IMR-90 (cell line): ENCODE measurements around the gene EXOSC1. TPM values are rescaled to one million over a fixed set of nuclear protein-coding genes. Genes with fewer than 3 reads are reported as not detected.

Experiments used
- ATAC-seq: fragments of 200-7000 bp; cut with Tn5 transposase; 2 replicates; pipeline ENCODE4 v1.9.1; 2020; ENCODE audit warnings: low read depth, mild to moderate bottlenecking, moderate library complexity
- BruUV-seq: library from RNA; stranded (reverse); fragments of 400-500 nt; replicated peaks from 2 replicates; lab custom pipeline; 2021; lab: Mats Ljungman, UMichigan
- CTCF ChIA-PET: fragments of 300-600 bp; formaldehyde crosslinking; extraction: SDS; loops from one replicate; lab custom pipeline; 2021; ENCODE audit warnings: antibody characterized with exemption; lab: Yijun Ruan, JAX
- POLR2A ChIA-PET: fragments of 300-600 bp; sonication (Branson Sonifier 250); formaldehyde crosslinking; loops from one replicate; lab custom pipeline; 2022; ENCODE audit warnings: antibody characterized with exemption; ENCODE audit not compliant: unreplicated experiment; lab: Charles Lee
- DNase-seq: peaks from one replicate; pipeline ENCODE4 v3.0.0; 2013
- H2AFZ ChIP-seq: replicated peaks from 2 replicates; pipeline ENCODE3; 2013; ENCODE audit warnings: low read length, mild to moderate bottlenecking; ENCODE audit not compliant: poor library complexity
- H2AK5ac ChIP-seq: 2 replicates; pipeline ENCODE4 v1.6.1; 2013; ENCODE audit warnings: low read depth, low read length, inconsistent platforms
- H2AK9ac ChIP-seq: replicated peaks from 2 replicates; pipeline ENCODE3; 2013; ENCODE audit warnings: mild to moderate bottlenecking, low read depth, low read length, moderate library complexity; ENCODE audit not compliant: poor library complexity
- H2BK120ac ChIP-seq: 2 replicates; pipeline ENCODE4 v1.6.1; 2013; ENCODE audit warnings: low read depth, low read length, inconsistent platforms
- H2BK15ac ChIP-seq: 3 replicates; pipeline ENCODE4 v1.6.1; 2013; ENCODE audit warnings: low read depth, low read length, inconsistent platforms
- H2BK20ac ChIP-seq: 2 replicates; pipeline ENCODE4 v1.6.1; 2013; ENCODE audit warnings: low read depth, mild to moderate bottlenecking, inconsistent platforms, low read length, moderate library complexity
- H2BK5ac ChIP-seq: 2 replicates; pipeline ENCODE4 v1.6.1; 2013; ENCODE audit warnings: mild to moderate bottlenecking, low read depth, low read length, inconsistent platforms; ENCODE audit not compliant: poor library complexity, severe bottlenecking
- H3K14ac ChIP-seq: replicated peaks from 2 replicates; pipeline ENCODE4 v1.6.1; 2013; ENCODE audit warnings: low read depth, low read length, inconsistent platforms
- H3K18ac ChIP-seq: 2 replicates; pipeline ENCODE4 v1.6.1; 2013; ENCODE audit warnings: low read depth, low read length, control low read depth
- H3K23ac ChIP-seq: 2 replicates; pipeline ENCODE4 v1.6.1; 2013; ENCODE audit warnings: low read depth, low read length, inconsistent platforms
- H3K27ac ChIP-seq: 2 replicates; pipeline ENCODE4 v1.5.1; 2013; ENCODE audit warnings: mild to moderate bottlenecking, control low read depth, low read length; ENCODE audit not compliant: insufficient read depth
- H3K27me3 ChIP-seq: 2 replicates; pipeline ENCODE4 v1.6.1; 2013; ENCODE audit warnings: low read length; ENCODE audit not compliant: control insufficient read depth, insufficient read depth
- H3K36me3 ChIP-seq: 2 replicates; pipeline ENCODE4 v1.6.1; 2013; ENCODE audit warnings: low read length, mixed read lengths; ENCODE audit not compliant: control insufficient read depth, insufficient read depth
- H3K4ac ChIP-seq: 2 replicates; pipeline ENCODE4 v1.6.1; 2013; ENCODE audit warnings: low read depth, low read length, inconsistent platforms
- H3K4me1 ChIP-seq: 2 replicates; pipeline ENCODE4 v1.6.1; 2013; ENCODE audit warnings: low read length, mixed read lengths; ENCODE audit not compliant: control insufficient read depth, insufficient read depth
- H3K4me2 ChIP-seq: 2 replicates; pipeline ENCODE4 v1.6.1; 2013; ENCODE audit warnings: low read depth, mild to moderate bottlenecking, control low read depth, low read length, moderate library complexity
- H3K4me3 ChIP-seq: 2 replicates; pipeline ENCODE4 v1.5.1; 2013; ENCODE audit warnings: low read depth, mild to moderate bottlenecking, control low read depth, low read length, moderate library complexity; ENCODE audit not compliant: insufficient read depth
- H3K56ac ChIP-seq: 2 replicates; pipeline ENCODE4 v1.6.1; 2013; ENCODE audit warnings: low read length, inconsistent platforms; ENCODE audit not compliant: insufficient read depth; ENCODE audit errors: extremely low read depth
- H3K79me1 ChIP-seq, 2 experiments: 2 replicates each; pipeline ENCODE4 v1.6.1; 2013; ENCODE audit warnings: low read length in 2 of 2, inconsistent platforms in 1 of 2, low read depth in 1 of 2
- H3K9ac ChIP-seq: 2 replicates; pipeline ENCODE4 v1.6.1; 2013; ENCODE audit warnings: low read depth, low read length, control low read depth
- H3K9me1 ChIP-seq: 2 replicates; pipeline ENCODE4 v1.6.1; 2013; ENCODE audit warnings: low read length, inconsistent platforms; ENCODE audit not compliant: insufficient read depth
- H3K9me3 ChIP-seq: 2 replicates; pipeline ENCODE4 v1.6.1; 2013; ENCODE audit warnings: low read length; ENCODE audit not compliant: control insufficient read depth, insufficient read depth
- H4K20me1 ChIP-seq: 2 replicates; pipeline ENCODE4 v1.6.1; 2013; ENCODE audit warnings: low read length, inconsistent platforms; ENCODE audit not compliant: insufficient read depth
- H4K5ac ChIP-seq: 2 replicates; pipeline ENCODE4 v1.6.1; 2013; ENCODE audit warnings: mild to moderate bottlenecking, low read depth, low read length, control low read depth
- H4K8ac ChIP-seq, 2 experiments: 2 replicates each; pipeline ENCODE4 v1.6.1; 2013; ENCODE audit warnings: low read depth in 2 of 2, low read length in 2 of 2, control low read depth in 1 of 2, inconsistent platforms in 1 of 2
- H4K91ac ChIP-seq: 2 replicates; pipeline ENCODE4 v1.6.1; 2013; ENCODE audit warnings: low read depth, low read length, inconsistent platforms; ENCODE audit not compliant: insufficient read depth
- BHLHE40 ChIP-seq: fragments of 150-350 bp; IDR thresholded peaks from 2 replicates; pipeline ENCODE4 v1.6.1; 2016; ENCODE audit warnings: mild to moderate bottlenecking, low read depth, low read length
- CEBPB ChIP-seq: IDR thresholded peaks from 2 replicates; pipeline ENCODE4 v1.6.1; 2012; ENCODE audit warnings: low read depth, low read length, improper control_type of control experiment
- CHD1 ChIP-seq: IDR thresholded peaks from 2 replicates; pipeline ENCODE4 v1.6.1; 2012; ENCODE audit warnings: low read depth, low read length, improper control_type of control experiment
- FOS ChIP-seq: fragments of 150-350 bp; IDR thresholded peaks from 2 replicates; pipeline ENCODE4 v1.6.1; 2016; ENCODE audit warnings: low read depth, low read length
- MAFK ChIP-seq: IDR thresholded peaks from 2 replicates; pipeline ENCODE4 v1.6.1; 2012; ENCODE audit warnings: low read depth, low read length, improper control_type of control experiment
- MAZ ChIP-seq: IDR thresholded peaks from 2 replicates; pipeline ENCODE4 v1.6.1; 2012; ENCODE audit warnings: low read depth, mild to moderate bottlenecking, low read length, improper control_type of control experiment, moderate library complexity, borderline replicate concordance
- MXI1 ChIP-seq: IDR thresholded peaks from 2 replicates; pipeline ENCODE4 v1.6.1; 2012; ENCODE audit warnings: low read depth, mild to moderate bottlenecking, low read length, moderate library complexity, borderline replicate concordance
- NFE2L2 ChIP-seq: fragments of 150-350 bp; IDR thresholded peaks from 2 replicates; pipeline ENCODE4 v1.6.1; 2016; ENCODE audit warnings: low read depth, mild to moderate bottlenecking, low read length
- POLR2A ChIP-seq: IDR thresholded peaks from 2 replicates; pipeline ENCODE4 v1.6.1; 2012; ENCODE audit warnings: mild to moderate bottlenecking, low read depth, low read length
- RAD21 ChIP-seq: IDR thresholded peaks from 2 replicates; pipeline ENCODE4 v1.6.1; 2012; ENCODE audit warnings: low read length, improper control_type of control experiment
- RCOR1 ChIP-seq: IDR thresholded peaks from 2 replicates; pipeline ENCODE4 v1.6.1; 2012; ENCODE audit warnings: mild to moderate bottlenecking, low read length, improper control_type of control experiment; ENCODE audit not compliant: insufficient replicate concordance
- RFX5 ChIP-seq: IDR thresholded peaks from 2 replicates; pipeline ENCODE4 v1.8.0; 2012; ENCODE audit warnings: low read depth, mild to moderate bottlenecking, low read length, moderate library complexity
- SMC3 ChIP-seq: fragments of 150-350 bp; IDR thresholded peaks from 2 replicates; pipeline ENCODE4 v1.6.1; 2016; ENCODE audit warnings: low read depth, mild to moderate bottlenecking, antibody characterized with exemption, low read length, moderate library complexity
- WGBS, 2 experiments: methylation state at CpG; one replicate each; pipeline versions ENCODE4 v1.1.5 to v1.1.7; 2013; ENCODE audit warnings: missing lambda C conversion rate in 2 of 2; ENCODE audit not compliant: insufficient read length in 1 of 2; ENCODE audit errors: extremely low coverage in 2 of 2; 5-methylcytosine and 5-hydroxymethylcytosine counted together
- dilution Hi-C: fragments of 300-500 bp; cut with HindIII; formaldehyde crosslinking; loops from one replicate; pipeline ENCODE4 v1.14.3; 2018; ENCODE audit warnings: low sequenced_read_pairs; ENCODE audit not compliant: unreplicated experiment
- in situ Hi-C: fragments of 300-500 bp; cut with MboI; formaldehyde crosslinking; loops from 3 replicates; pipeline ENCODE4 v1.14.3; 2019; ENCODE audit warnings: low sequenced_read_pairs, inconsistent platforms, mixed read lengths
- intact Hi-C: fragments of 100-400 bp; cut with micrococcal nuclease; formaldehyde crosslinking; loops from 2 replicates; pipeline ENCODE4 v1.10.0; 2022
- polyA plus RNA-seq, 3 experiments: library from polyadenylated mRNA; depleted of rRNA; stranded (reverse); fragments of >200 nt; gene quantifications; 2 replicates each; pipeline ENCODE4 v1.2.3, GENCODE V29; 2012; ENCODE audit warnings: low replicate concordance in 1 of 3
- total RNA-seq: library from RNA; depleted of rRNA; stranded (reverse); fragments of >200 nt; gene quantifications from 2 replicates; pipeline ENCODE4 v1.2.3, GENCODE V29; 2012
- TF ChIP-seq, protein P1 (sequence below): fragments of 150-350 bp; IDR thresholded peaks from 2 replicates; pipeline ENCODE4 v1.6.1; 2016; ENCODE audit warnings: low read depth, mild to moderate bottlenecking, low read length, moderate library complexity, borderline replicate concordance
- TF ChIP-seq, protein P2 (sequence below): fragments of 150-350 bp; IDR thresholded peaks from 2 replicates; pipeline ENCODE4 v1.6.1; 2017; ENCODE audit warnings: mild to moderate bottlenecking, antibody characterized with exemption, low read length, low read depth
- TF ChIP-seq, protein P3 (sequence below): conservative IDR thresholded peaks from 2 replicates; pipeline ENCODE4 v1.5.1; 2012; ENCODE audit warnings: mild to moderate bottlenecking, low read depth, low read length, improper control_type of control experiment

EXOSC1 gene
- total and polyA plus RNA-seq, 2 of the 4 experiments (the other 2 are of a cell fraction), result 49.7 to 51.6 TPM

DNA sequence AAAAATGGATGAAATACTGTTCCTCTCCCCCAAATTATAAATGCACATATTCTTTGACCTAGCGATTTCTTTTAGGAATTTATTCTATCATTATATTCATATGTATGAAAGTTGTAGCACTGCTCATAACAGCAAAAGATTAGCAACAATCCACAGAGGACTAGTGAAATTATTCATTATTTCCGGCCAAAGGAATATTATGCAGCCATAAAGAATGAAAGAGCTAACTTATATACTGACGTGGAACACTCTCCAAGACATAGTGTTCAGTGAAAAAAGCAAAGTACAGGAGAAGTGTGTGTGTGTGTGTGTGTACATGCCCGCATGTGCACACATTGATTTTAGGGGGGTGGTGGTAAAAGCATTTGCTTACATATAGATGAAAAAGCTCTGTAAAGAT, 29.1 kb upstream of the EXOSC1 start:
- Histone ChIP-seq H4K91ac (no peak overlapping the region), H2AK9ac (no peak overlapping the region), H4K5ac (no peak overlapping the region), H3K18ac (no peak overlapping the region), H3K9me3 (no peaks in the 10 kb centered on the region), H2AFZ (no peak overlapping the region), H3K14ac (no peak overlapping the region), H4K8ac (no peak overlapping the region), H3K4me1 (peaks cover 2% of the 10 kb centered on the region; the same call in 1 of the 2 replicates), H3K4me2 (no peak overlapping the region), H3K27ac (no peak overlapping the region), H3K9me1 (peaks cover 3% of the 10 kb centered on the region; the same call in 1 of the 2 replicates), H3K79me1 (peaks cover 28 to 30% of the 10 kb centered on the region in 2 experiments), H3K23ac (no peak overlapping the region), H2AK5ac (no peak overlapping the region), H2BK20ac (no peak overlapping the region), H3K56ac (no peak overlapping the region), H4K20me1 (peaks cover 4% of the 10 kb centered on the region), H2BK15ac (no peak overlapping the region), H3K27me3 (no peaks in the 10 kb centered on the region), H3K9ac (no peak overlapping the region), H2BK120ac (no peak overlapping the region), H3K4ac (no peak overlapping the region), H3K4me3 (no peak overlapping the region), H3K36me3 (peaks cover 48% of the 10 kb centered on the region), H2BK5ac (no peak overlapping the region)
- dilution Hi-C loops (no loop called here), intact Hi-C loops (no loop called here), in situ Hi-C loops (no loop called here)
- no peak for ATAC-seq
- ChIA-PET CTCF (interaction anchor here (0.8 kb wide), 1 partner anchor 15 kb away, joined by 3 read pairs; no protein-coding TSS in a partner anchor), POLR2A (no interaction called here)
- no CpG with 5 or more reads among the region's 4 CpGs for WGBS, 2 experiments
- no TSS peak for BruUV-seq
- no peak for DNase-seq
- no peak for TF ChIP-seq CEBPB
- TF ChIP-seq, protein P1, sequence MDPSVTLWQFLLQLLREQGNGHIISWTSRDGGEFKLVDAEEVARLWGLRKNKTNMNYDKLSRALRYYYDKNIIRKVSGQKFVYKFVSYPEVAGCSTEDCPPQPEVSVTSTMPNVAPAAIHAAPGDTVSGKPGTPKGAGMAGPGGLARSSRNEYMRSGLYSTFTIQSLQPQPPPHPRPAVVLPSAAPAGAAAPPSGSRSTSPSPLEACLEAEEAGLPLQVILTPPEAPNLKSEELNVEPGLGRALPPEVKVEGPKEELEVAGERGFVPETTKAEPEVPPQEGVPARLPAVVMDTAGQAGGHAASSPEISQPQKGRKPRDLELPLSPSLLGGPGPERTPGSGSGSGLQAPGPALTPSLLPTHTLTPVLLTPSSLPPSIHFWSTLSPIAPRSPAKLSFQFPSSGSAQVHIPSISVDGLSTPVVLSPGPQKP, result no peak
- TF ChIP-seq, protein P2, sequence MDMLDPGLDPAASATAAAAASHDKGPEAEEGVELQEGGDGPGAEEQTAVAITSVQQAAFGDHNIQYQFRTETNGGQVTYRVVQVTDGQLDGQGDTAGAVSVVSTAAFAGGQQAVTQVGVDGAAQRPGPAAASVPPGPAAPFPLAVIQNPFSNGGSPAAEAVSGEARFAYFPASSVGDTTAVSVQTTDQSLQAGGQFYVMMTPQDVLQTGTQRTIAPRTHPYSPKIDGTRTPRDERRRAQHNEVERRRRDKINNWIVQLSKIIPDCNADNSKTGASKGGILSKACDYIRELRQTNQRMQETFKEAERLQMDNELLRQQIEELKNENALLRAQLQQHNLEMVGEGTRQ, result no peak
- TF ChIP-seq FOS, result no peak
- TF ChIP-seq CHD1, result no peak
- TF ChIP-seq POLR2A, result no peak
- no peak for TF ChIP-seq RCOR1
- TF ChIP-seq MAZ, result no peak
- TF ChIP-seq, protein P3, sequence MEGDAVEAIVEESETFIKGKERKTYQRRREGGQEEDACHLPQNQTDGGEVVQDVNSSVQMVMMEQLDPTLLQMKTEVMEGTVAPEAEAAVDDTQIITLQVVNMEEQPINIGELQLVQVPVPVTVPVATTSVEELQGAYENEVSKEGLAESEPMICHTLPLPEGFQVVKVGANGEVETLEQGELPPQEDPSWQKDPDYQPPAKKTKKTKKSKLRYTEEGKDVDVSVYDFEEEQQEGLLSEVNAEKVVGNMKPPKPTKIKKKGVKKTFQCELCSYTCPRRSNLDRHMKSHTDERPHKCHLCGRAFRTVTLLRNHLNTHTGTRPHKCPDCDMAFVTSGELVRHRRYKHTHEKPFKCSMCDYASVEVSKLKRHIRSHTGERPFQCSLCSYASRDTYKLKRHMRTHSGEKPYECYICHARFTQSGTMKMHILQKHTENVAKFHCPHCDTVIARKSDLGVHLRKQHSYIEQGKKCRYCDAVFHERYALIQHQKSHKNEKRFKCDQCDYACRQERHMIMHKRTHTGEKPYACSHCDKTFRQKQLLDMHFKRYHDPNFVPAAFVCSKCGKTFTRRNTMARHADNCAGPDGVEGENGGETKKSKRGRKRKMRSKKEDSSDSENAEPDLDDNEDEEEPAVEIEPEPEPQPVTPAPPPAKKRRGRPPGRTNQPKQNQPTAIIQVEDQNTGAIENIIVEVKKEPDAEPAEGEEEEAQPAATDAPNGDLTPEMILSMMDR, result no peak
- TF ChIP-seq MXI1, result no peak
- no peak for TF ChIP-seq MAFK
- TF ChIP-seq BHLHE40, result no peak
- TF ChIP-seq RAD21, result no peak
- no peak for TF ChIP-seq NFE2L2
- no peak for TF ChIP-seq SMC3
- no peak for TF ChIP-seq RFX5
